Activated CD8-positive, alpha-beta memory T cell treated with anti-CD3 and anti-CD28 coated beads, Interleukin-2, amount 50 U/mL, for 1 hour (primary cell): ENCODE data around the gene ANOS1.
"Not testable (repeated sequence)": the region's sequence is repeated elsewhere in the genome, so short reads cannot be mapped to it uniquely, and the experiment has no call there.

ENCODE experiments used
- DNase-seq: peaks from one replicate; pipeline ENCODE4 v3.0.0-alpha.2; 2020; ENCODE audit errors: extremely low read depth

The ANOS1 gene

GRCh38 chrX:8627796-8628195 lies 104.1 kb downstream of the ANOS1 start:
- DNase-seq, result no peak

- no peak for DNase-seq
Observed at GRCh38 chrX:8607326-8607725, 124.6 kb downstream of the ANOS1 start.

DNA sequence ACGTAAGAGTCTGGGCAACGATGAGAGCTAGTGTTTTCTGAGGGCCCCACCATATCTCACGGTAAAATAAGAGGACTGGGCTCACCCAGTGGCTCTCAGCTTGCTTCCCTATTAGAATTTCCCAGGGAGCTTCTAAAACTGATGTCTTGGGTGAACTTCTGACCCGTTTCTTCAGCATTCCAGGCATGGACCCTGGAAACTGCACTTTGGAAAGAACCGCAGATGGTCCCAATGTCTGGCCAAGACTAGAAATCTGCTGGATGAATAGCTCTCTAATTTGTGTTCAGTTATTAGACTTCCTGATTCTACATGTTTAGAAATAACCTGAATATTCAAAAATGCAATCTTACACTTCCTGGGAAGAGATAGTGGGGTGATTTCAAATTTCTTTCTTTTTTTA lies 127.8 kb downstream of the ANOS1 start:
- DNase-seq, result no peak

- no peak for DNase-seq
Observed at GRCh38 chrX:8591501-8591900, 140.4 kb downstream of the ANOS1 start.

DNA sequence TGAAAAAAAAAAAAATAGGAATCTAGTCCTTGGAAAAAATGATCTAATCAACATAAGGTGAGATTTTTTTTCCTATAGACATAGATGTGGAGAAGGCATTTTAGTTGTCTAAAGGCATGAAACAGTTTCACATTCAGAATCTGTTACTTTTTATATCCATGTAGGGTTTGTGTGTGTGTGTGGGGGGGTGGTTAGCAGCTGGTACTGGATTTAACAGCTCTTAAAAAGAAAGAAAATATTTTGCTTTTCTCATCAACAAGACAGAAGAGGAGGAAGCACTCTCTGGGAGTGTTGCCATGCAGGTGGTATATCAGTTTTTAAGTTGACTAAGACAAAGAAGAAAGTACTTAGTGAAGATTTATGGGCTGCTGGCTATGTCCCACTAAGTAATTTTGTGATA lies 145.0 kb downstream of the ANOS1 start:
- no peak for DNase-seq

GRCh38 chrX:8579602-8580001 lies 152.3 kb downstream of the ANOS1 start:
- DNase-seq, result no peak

DNA sequence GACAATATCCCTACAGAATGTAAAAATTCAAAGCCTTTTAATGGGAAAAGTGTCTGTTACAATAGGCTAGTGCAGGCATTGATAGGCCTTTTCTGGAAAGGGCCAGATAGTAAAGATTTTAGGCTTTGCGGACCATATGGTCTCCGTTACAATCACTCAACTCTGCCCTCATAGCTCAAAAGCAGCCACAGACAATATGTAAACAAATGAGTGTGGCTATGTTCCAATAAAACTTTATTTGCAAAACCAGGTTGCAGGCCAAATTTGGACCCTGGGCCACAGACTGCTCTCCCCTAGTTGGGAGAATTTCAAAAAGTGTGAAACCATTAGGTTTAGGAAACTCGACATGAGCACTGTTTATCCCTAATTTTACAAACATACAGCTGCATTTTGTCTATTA lies 155.1 kb downstream of the ANOS1 start:
- DNase-seq, result no peak

DNA sequence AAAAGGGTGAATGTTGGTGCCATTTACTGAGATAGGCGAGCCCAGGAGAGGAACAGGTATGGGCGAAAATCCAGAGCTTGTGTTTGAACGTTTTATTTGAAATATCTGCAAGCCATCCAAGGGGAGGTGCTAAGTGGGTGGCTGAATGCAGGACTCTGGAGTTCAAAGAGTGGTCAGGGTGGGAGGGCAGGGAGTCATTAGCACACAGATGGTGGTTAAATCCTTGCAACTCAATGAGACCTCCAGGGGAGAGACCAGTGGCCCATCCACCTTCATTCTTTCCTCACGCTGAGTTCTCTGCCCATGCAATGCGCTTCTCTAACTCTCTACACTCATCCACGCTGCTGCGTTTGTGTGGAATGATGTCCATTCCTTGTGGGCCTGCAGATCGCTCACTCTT lies 166.2 kb downstream of the ANOS1 start:
- DNase-seq, result no peak

DNA sequence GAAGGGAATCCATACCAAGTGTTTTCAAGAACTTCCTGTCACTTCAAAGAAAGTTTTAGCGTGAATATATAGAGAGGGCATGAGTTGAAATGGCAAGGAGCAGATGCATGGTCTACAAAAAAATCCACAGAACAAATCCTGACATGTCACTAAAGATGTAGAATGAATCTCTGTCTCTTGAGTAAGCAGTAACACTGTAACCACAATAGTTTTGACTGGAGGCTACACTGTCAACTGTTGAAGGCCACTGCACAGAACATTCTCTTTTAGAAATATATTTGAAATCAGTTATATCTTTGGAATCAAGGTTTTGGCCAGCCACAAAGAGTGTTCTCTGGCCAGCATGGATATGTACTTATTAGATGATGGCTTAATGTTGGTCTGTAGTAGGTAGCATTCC lies 183.5 kb downstream of the ANOS1 start:
- DNase-seq, result no peak

GRCh38 chrX:8546715-8547114 lies 185.2 kb downstream of the ANOS1 start:
- no peak for DNase-seq

- no peak for DNase-seq
Observed at GRCh38 chrX:8520791-8521190, 211.1 kb downstream of the ANOS1 start.

DNA sequence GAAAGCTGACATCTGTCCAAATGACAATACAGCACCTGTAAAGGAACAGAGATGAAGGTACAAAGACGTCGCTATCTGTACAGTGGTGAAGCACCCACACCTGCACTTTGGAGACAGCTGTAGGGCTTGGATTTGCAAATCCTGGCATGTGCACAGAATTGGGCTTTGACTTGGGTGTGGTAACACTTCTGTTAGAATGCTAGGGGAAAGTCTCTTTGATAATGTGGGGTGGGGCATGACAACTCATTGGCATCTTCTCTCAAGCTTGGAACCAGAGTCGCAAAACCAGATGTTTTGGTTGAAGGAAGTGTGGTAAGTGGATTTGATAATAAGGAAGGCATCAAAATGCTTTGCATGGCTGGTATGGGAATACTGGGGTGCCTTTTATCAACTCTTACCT lies 211.8 kb downstream of the ANOS1 start:
- DNase-seq, result no peak

- no peak for DNase-seq
Observed at GRCh38 chrX:8504451-8504850, 227.5 kb downstream of the ANOS1 start.

DNA sequence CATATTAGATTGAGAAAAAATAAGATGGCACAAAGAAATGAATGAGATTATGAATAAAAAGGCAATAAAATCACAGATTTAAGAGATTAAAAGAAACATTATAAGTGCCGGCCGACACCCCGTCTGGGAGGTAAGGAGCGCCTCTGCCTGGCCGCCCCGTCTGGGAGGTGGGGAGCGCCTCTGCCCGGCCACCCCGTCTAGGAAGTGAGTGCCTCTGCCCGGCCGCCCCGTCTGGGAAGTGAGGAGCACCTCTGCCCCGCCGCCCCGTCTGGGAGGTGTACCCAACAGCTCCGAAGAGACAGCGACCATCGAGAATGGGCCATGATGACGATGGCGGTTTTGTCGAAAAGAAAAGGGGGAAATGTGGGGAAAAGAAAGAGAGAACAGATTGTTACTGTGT lies 229.8 kb downstream of the ANOS1 start:
- not testable (repeated sequence) for DNase-seq

- no peak for DNase-seq
Observed at GRCh38 chrX:8500203-8500602, 231.7 kb downstream of the ANOS1 start.

- DNase-seq, result not testable (repeated sequence)
Observed at GRCh38 chrX:8495036-8495435, 236.9 kb downstream of the ANOS1 start.

DNA sequence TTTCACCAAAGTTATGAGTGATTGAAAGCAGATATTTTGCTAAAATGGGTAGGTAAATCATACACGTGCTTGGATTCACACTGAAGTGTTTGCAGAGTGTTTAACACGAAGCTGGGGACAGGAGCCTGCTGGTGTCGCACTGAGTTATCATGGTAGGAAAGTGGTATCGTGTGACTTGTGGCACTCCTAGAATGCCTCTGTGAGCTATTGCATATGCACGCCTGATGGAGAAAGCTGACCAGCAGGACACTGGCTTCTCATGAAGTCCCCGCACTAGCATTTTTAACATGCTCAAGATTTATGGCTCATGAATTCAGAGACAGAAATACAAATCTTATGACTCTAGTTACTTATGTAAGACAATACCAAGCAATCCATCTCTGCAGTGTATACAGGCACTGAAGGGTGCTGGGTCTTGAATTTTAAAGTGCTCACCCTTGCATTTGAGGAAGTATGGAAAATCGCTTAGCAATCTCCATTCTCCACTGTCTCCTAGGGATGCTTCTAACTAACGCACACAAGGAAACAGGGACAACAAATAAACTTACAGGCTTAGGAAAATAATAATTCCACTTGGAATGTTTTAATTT lies 247.5 kb downstream of the ANOS1 start:
- no peak for DNase-seq
